HL-60 (cell line): ENCODE results near the gene SMYD2.

Experiments used
- CTCF ChIP-seq: IDR thresholded peaks from one replicate; pipeline ENCODE4 v1.5.1; 2011; ENCODE audit warnings: low read length, control low read depth, inconsistent platforms; ENCODE audit not compliant: insufficient read depth
- GABPA ChIP-seq: IDR thresholded peaks from 2 replicates; pipeline ENCODE4 v1.6.1; 2012; ENCODE audit warnings: low read depth
- POLR2AphosphoS5 ChIP-seq: IDR thresholded peaks from 2 replicates; pipeline ENCODE4 v1.6.1; 2012; ENCODE audit warnings: low read depth
- REST ChIP-seq: IDR thresholded peaks from 2 replicates; pipeline ENCODE4 v1.6.1; 2012; ENCODE audit warnings: low read depth; ENCODE audit not compliant: insufficient replicate concordance
- SPI1 ChIP-seq: IDR thresholded peaks from 2 replicates; pipeline ENCODE4 v1.6.1; 2012; ENCODE audit warnings: low read depth, mild to moderate bottlenecking, borderline replicate concordance

- no peak for TF ChIP-seq CTCF
- TF ChIP-seq SPI1 = no peak
- TF ChIP-seq POLR2AphosphoS5 = no peak
- no peak for TF ChIP-seq GABPA
- TF ChIP-seq REST = no peak
These were observed 40.9 kb downstream of the SMYD2 start for GRCh38 chr1:214321705-214322453.
